MM.1S (cell line): Measurements from ENCODE around the gene UBE2B.

Experiments
- EZH2phosphoT487 ChIP-seq: fragments of 300-600 bp; sonication (generic); IDR thresholded peaks from 2 replicates; pipeline ENCODE4 v1.6.1; 2018; ENCODE audit warnings: antibody characterized with exemption, low read length
- TF ChIP-seq, protein P1 (sequence below): fragments of 300-600 bp; sonication (generic); IDR thresholded peaks from 2 replicates; pipeline ENCODE4 v1.5.1; 2016; ENCODE audit warnings: antibody characterized with exemption, low read length, mixed read lengths

DNA sequence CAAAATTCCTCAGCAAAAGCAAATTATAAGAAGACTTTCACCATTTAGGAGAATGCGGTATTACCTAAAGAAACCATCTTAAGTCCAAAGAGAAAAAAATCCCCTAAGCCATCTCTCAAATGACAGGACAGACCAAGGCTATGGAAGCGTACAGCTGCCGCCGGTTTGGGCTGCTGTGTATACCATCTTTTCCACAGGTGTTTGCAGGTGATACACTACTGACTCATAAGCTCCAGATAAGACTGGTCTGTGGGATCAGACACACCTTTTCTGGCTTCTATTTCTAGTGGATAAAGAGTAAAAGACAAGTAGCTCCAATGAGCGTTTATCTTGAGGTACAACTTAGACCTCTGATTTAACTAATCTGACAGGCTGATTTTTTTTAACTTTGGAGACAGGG, 32.6 kb downstream of the UBE2B start:
- TF ChIP-seq, protein P1, sequence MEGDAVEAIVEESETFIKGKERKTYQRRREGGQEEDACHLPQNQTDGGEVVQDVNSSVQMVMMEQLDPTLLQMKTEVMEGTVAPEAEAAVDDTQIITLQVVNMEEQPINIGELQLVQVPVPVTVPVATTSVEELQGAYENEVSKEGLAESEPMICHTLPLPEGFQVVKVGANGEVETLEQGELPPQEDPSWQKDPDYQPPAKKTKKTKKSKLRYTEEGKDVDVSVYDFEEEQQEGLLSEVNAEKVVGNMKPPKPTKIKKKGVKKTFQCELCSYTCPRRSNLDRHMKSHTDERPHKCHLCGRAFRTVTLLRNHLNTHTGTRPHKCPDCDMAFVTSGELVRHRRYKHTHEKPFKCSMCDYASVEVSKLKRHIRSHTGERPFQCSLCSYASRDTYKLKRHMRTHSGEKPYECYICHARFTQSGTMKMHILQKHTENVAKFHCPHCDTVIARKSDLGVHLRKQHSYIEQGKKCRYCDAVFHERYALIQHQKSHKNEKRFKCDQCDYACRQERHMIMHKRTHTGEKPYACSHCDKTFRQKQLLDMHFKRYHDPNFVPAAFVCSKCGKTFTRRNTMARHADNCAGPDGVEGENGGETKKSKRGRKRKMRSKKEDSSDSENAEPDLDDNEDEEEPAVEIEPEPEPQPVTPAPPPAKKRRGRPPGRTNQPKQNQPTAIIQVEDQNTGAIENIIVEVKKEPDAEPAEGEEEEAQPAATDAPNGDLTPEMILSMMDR = no peak
- no peak for TF ChIP-seq EZH2phosphoT487
